Measurements from ENCODE around the gene NDUFS4. TPM values are rescaled to one million over a fixed set of nuclear protein-coding genes. Genes with fewer than 3 reads are reported as not detected.

The NDUFS4 gene
- 69.0 and 151 TPM in 2 replicates for total RNA-seq

GRCh38 chr5:53560506-53561191, at the start of gene NDUFS4:
TSS of gene NDUFS4 (plus strand) at chr5:53560639. CDS start at chr5:53560663, 24 bp downstream.

Other genes with a start within 250 kb of the NDUFS4 start
- gene FST, start 80.0 kb upstream of the NDUFS4 start, total RNA-seq = 39.2 and 73.6 TPM in 2 replicates

All from smooth muscle cell of trachea (primary cell).